Subcutaneous adipose tissue (tissue), 4 donors: ENCODE data around the gene INTS13. TPM values are rescaled to one million over a fixed set of nuclear protein-coding genes. Genes with fewer than 3 reads are reported as not detected.

Experiments used
- total RNA-seq, 4 donors: library from RNA; depleted of rRNA; stranded (reverse); fragments of >200 nt; gene quantifications; one replicate each; pipeline ENCODE4 v1.1.0, GENCODE V29; 2016
- TF ChIP-seq, protein P1 (sequence below): fragments of 450-650 bp; IDR thresholded peaks from one replicate; pipeline ENCODE4 v1.5.1; 2016; ENCODE audit warnings: low read depth, mild to moderate bottlenecking, control low read depth, antibody characterized with exemption, moderate library complexity

The INTS13 gene
- total RNA-seq, 4 donors from 2014 or later = 12.6 to 40.3 (median 20.8) TPM

DNA sequence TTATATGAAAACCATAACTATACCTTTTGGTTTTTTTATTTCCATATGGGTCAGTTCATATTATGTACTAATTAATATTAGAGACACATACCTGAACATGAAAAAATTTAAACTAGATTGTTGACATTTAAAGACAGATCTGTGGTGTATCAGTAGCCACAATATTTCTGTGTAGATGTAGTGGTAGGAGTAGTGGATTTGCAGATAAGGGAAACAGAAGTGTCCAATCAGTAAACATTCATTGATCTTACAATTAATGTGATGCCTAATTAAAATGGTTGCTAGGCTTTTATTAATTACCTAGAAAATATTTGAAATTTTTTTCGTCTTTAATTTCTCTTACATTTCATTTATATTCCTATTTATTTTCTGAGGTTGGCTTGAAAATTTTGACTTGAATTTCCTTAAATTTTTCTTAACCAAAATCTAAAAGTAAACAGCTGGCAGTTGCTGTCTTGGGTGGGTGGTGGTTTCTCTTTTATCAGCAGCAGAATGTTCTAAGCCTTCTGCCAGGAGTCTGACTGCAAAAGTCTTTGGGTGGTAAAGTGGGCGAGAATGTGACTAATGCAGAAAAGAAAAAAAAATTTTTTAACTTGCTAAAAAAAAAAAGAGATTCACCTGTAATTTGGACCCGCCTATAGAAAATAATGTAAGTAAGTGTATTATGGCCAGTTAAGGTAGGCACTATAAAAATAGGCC is 2.9 kb upstream of the INTS13 start:
- TF ChIP-seq, protein P1, sequence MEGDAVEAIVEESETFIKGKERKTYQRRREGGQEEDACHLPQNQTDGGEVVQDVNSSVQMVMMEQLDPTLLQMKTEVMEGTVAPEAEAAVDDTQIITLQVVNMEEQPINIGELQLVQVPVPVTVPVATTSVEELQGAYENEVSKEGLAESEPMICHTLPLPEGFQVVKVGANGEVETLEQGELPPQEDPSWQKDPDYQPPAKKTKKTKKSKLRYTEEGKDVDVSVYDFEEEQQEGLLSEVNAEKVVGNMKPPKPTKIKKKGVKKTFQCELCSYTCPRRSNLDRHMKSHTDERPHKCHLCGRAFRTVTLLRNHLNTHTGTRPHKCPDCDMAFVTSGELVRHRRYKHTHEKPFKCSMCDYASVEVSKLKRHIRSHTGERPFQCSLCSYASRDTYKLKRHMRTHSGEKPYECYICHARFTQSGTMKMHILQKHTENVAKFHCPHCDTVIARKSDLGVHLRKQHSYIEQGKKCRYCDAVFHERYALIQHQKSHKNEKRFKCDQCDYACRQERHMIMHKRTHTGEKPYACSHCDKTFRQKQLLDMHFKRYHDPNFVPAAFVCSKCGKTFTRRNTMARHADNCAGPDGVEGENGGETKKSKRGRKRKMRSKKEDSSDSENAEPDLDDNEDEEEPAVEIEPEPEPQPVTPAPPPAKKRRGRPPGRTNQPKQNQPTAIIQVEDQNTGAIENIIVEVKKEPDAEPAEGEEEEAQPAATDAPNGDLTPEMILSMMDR = no peak

DNA sequence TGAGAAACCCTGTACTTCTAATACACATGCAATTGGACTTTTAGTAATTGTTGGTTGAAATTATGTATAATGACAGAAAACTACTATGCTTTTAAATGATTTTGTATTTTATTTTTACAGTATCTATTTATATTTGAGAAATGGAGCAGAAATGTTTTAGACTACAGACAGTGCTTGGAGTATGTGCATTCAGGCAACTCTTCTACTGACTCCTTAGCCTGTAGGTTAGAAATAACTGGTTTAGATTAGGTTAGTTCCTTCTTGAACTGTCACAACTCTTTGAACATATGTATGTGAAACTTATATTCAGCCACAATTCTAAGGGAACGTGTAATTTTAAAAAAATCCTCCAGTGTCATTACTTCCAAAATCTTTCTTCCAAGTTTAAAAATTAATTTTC is 2.2 kb upstream of the INTS13 start:
- TF ChIP-seq, protein P1 = no peak

DNA sequence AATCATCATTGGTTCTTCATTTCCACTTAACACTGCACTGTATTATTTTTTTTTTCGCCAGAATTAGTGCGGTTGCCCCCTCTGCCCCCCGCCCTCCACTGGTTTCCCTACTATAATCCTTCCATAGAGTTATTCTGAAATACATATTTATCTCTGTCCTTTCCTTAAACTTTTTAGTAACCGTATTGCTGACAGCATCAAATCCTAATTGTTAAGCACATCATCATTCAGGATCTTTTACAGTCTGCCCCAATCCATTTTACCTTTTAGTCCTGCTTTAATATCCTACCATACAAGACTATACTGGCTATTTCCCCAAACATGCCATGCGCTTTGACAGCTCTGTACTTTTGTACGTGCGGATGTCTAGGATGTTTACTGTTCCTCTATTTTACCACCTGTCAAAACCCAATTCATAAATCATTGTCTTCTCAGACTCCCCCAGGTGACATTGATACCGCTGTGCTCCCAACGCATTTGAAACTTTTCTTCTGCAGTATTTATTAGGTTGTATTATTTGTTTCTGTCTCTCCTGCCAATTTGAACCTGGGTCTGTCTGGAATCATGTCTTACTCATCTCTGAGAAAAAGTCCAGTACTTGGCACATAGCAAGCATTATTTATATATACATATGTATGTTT is 1.5 kb upstream of the INTS13 start:
- TF ChIP-seq, protein P1 = no peak

DNA sequence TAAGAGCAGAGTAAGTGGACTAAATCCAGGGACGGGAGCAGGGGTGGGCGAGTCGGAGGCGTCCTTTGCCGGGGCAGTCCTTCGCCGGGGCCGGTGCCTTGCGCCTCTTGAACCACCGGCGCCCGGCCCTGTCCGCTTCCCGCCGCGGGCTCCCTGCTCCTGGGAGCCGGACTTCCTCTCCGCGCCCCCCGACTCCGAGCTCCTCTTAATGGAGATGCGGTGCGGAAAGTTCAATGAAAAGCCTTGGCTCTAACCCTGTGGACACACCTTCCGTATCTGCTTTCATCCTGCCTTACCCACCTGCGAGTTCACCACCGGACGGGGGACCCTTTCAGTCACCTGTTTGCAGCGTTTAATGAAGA is 901 bp upstream of the INTS13 start:
- TF ChIP-seq, protein P1 = no peak

DNA sequence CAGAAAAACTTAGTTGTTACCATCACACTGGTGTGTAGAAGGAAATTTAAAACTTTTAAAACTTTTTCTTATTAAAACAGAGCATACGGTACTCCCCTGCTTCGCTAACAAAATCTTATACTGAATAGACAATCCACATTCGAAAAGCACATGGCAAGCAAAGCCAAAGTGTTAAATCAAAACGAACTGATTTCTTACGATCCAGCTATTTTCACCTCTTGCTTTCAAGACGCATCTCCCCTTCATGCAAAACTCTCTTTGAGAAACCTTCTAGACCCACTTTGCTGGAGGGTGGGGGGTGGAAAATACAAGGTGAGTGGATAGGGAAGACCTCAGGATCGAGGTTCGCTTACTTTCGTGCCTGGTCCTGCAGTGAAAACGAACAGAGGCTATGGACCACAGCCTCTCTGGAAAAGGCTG is 328 bp downstream of the INTS13 start:
- TF ChIP-seq, protein P1 = no peak

DNA sequence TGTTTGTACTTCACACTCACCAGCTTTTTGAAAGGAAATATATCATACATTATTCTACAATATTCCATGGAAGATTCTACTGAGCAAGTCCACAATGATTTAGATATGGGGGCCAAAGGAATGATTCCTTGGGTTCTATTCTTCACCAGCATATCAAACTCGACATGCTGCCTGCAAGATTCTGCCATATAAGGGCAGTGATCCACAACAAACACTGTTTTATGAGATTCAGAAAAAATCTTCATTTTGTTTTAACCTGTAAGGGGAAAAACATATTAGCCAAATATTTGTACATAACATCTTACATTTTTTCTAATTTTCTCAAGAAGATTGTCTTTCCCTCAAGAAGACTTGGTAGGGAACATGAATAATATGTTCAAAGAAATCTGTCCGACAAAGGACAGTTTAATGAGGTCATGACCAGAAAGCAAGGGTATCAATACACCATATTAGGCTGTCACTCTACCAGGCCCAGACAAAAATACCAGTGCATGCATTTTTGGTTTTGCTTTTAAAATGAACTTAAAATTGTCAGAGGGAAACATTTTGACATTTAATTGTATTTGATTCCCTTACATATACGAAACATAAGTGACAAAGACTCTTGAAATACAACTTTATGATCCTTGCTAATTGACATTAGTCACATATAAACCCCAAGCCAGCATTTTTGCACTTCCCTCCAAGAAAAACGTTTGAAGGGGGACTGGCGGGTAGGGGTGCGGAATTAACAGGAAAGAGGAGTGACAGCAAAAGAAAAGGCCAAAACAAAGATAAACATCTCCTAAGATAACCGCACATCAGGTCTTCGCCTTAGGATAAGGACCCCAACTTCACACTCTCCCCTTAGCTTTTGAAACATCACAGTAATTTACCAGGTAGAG is 980 bp downstream of the INTS13 start:
- TF ChIP-seq, protein P1 = no peak
